ENCODE data around the gene PIP5K1C.

PIP5K1C gene

DNA sequence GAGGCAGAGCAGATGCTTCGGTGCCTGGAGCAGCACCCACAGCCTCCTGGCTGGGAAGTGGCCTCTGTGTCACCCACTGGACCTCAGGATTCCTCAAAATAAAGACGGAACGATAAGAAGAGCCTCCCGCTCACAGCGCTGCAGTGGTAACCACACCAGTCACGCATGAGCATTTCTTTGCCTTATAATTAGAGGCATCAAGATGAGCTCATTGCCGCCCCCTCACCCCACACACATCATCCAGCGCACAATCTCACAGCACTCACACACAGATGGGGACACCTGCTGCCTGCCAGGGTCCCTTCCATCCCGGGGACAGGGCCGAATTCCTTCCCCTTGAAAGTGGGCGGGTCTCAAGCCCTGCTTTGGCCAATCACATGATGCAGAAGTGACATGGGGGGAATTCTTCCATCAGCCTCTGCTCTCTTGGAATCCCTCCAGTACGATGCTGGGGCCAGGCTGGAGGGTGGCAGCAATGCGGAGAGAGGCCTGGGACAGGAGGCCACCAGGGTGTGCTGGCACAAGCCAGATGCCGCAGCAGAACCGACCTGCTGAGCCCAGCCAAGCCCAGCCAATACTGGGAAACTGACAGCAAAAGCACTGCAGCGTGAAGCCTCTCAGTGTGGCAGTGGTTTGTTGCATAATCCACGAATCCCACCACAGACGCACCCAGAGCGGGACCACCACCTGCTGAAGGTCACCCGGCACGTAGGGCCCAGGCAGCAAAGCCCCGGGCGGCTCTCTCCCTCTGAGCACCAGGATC lies 16.0 kb downstream of the PIP5K1C start:
- H3K27ac ChIP-seq (ENCODE audit: insufficient read depth, low read length, poor library complexity, severe bottlenecking): no peak overlapping the region
- DNase-seq: no peak
- peaks cover 4% of the 10 kb centered on the region for H3K36me3 ChIP-seq (ENCODE audit: control insufficient read depth, insufficient read depth, low read length)
- H3K4me1 ChIP-seq (ENCODE audit: control insufficient read depth, insufficient read depth, low read length, poor library complexity, severe bottlenecking): peaks cover 12% of the 10 kb centered on the region
- H3K4me3 ChIP-seq (ENCODE audit: insufficient read depth, low read depth, low read length, poor library complexity, severe bottlenecking): no peak overlapping the region
- H3K27me3 ChIP-seq (replicated peaks; ENCODE audit: control insufficient read depth, insufficient read depth, low read length, poor library complexity, severe bottlenecking): no peaks in the 10 kb centered on the region
- no peaks in the 10 kb centered on the region for H3K9me3 ChIP-seq (ENCODE audit: control insufficient read depth, low read length)

DNA sequence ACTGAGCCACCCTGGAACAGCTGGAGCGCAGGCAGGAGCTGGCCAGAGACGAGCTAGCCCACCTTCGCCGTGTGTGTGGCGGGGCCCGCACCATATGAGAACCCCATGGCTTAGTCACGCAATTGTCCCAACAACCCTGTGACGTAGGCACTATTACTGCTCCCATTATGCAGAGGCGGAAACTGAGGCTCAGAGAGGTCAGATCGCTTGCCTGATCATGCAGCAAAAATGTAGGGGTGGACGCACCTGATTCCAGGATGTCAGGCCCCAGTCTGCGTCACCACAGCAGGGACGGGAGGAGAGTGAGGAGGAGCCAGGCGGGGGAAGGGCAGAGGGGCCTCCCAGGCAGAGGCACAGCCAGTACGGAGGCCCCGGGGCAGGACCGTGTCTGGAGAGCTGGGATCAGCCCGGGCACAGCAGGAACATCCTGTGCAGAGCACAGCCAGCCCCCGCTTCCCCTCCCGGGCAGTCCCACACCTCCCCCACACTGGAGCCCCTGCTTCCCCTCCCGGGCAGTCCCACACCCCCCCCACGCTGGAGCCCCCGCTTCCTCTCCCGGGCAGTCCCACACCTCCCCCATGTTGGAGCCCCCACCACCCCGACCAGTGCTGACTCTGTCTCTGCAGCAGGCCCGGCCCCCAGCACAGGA lies 16.7 kb downstream of the PIP5K1C start:
- H3K36me3 ChIP-seq (ENCODE audit: control insufficient read depth, insufficient read depth, low read length): peaks cover 4% of the 10 kb centered on the region
- no peak overlapping the region for H3K27ac ChIP-seq (ENCODE audit: insufficient read depth, low read length, poor library complexity, severe bottlenecking)
- H3K4me3 ChIP-seq (ENCODE audit: insufficient read depth, low read depth, low read length, poor library complexity, severe bottlenecking): no peak overlapping the region
- DNase-seq: no peak
- no peaks in the 10 kb centered on the region for H3K27me3 ChIP-seq (replicated peaks; ENCODE audit: control insufficient read depth, insufficient read depth, low read length, poor library complexity, severe bottlenecking)
- H3K4me1 ChIP-seq (ENCODE audit: control insufficient read depth, insufficient read depth, low read length, poor library complexity, severe bottlenecking): peaks cover 11% of the 10 kb centered on the region
- H3K9me3 ChIP-seq (ENCODE audit: control insufficient read depth, low read length): no peaks in the 10 kb centered on the region

DNA sequence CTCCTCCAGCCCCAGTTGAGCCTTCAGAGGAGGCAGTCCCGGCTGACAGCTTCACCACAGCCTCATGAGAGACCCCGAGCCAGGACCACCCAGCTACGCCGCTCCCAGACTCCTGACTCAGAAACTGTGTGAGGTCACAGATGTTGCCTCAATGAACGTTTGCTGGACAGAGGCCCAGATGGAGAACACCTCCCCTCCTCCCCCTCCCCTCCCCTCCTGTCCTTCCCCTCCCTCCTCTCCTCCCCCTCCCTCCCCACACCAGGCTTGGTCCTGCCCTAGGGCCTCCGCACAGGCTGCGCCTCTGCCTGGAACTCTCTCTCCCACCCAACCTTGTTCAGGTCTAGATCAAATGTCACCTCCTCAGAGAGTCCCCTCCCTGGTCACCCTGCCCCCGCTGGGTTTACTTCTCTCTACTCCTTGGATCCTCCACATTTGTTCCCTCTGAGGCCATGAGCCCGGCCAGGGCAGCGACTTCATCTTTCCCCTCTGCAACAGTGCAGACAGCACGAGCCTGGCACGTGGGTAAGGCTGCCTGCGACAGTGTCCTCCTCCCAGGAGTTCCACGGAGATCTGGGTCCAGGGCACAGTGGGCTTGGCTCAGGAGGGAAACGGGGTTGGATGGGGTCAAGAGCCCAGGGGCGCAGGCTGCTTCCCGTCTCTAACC lies 17.4 kb downstream of the PIP5K1C start:
- Histone ChIP-seq H3K36me3 (ENCODE audit: control insufficient read depth, insufficient read depth, low read length) (peaks cover 4% of the 10 kb centered on the region), H3K4me1 (ENCODE audit: control insufficient read depth, insufficient read depth, low read length, poor library complexity, severe bottlenecking) (peaks cover 5% of the 10 kb centered on the region), H3K9me3 (ENCODE audit: control insufficient read depth, low read length) (no peaks in the 10 kb centered on the region), H3K27ac (ENCODE audit: insufficient read depth, low read length, poor library complexity, severe bottlenecking) (no peak overlapping the region), H3K27me3 (replicated peaks; ENCODE audit: control insufficient read depth, insufficient read depth, low read length, poor library complexity, severe bottlenecking) (no peaks in the 10 kb centered on the region), H3K4me3 (ENCODE audit: insufficient read depth, low read depth, low read length, poor library complexity, severe bottlenecking) (no peak overlapping the region)
- DNase-seq: no peak

DNA sequence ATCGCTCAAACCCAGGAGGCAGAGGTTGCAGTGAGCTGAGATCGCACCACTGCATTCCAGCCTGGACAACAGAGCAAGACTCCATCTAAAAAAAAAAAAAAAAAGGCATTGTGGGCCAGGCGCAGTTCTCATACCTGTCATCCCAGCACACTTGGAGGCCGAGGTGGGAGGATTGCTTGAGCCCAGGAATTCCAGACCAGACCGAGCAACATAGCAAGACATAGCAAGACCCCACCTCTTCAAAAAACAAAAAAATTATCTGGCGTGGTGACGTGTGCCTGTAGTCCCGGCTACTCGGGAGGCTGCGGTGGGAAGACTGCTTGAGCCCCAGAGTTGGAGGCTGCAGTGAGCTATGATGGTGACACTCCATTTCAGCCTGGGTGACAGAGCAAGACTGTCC lies 18.0 kb downstream of the PIP5K1C start:
- no peak overlapping the region for H3K27ac ChIP-seq (ENCODE audit: insufficient read depth, low read length, poor library complexity, severe bottlenecking)
- no peaks in the 10 kb centered on the region for H3K27me3 ChIP-seq (replicated peaks; ENCODE audit: control insufficient read depth, insufficient read depth, low read length, poor library complexity, severe bottlenecking)
- peaks cover 4% of the 10 kb centered on the region for H3K36me3 ChIP-seq (ENCODE audit: control insufficient read depth, insufficient read depth, low read length)
- DNase-seq: no peak
- H3K9me3 ChIP-seq (ENCODE audit: control insufficient read depth, low read length): no peaks in the 10 kb centered on the region
- no peaks in the 10 kb centered on the region for H3K4me1 ChIP-seq (ENCODE audit: control insufficient read depth, insufficient read depth, low read length, poor library complexity, severe bottlenecking)
- no peak overlapping the region for H3K4me3 ChIP-seq (ENCODE audit: insufficient read depth, low read depth, low read length, poor library complexity, severe bottlenecking)

DNA sequence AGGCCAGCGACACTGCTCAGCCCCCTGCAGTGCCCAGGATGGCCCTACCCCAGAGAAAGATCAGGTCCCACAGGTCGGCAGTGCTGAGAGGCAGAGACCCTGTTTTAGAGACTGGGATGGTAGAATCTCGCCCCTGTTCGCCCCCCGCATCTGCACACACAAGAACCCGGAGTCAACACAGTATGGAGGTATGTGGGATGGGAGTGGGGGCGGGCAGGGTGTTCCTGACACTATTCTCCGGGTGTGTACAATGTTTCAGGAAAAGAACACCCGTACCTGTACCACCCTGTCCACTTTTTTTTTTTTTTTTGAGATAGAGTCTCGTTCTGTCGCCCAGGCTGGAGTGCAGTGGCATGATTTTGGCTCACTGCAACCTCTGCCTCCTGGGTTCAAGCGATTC lies 19.3 kb downstream of the PIP5K1C start:
- no peaks in the 10 kb centered on the region for H3K4me1 ChIP-seq (ENCODE audit: control insufficient read depth, insufficient read depth, low read length, poor library complexity, severe bottlenecking)
- no peaks in the 10 kb centered on the region for H3K27me3 ChIP-seq (replicated peaks; ENCODE audit: control insufficient read depth, insufficient read depth, low read length, poor library complexity, severe bottlenecking)
- H3K9me3 ChIP-seq (ENCODE audit: control insufficient read depth, low read length): no peaks in the 10 kb centered on the region
- no peak overlapping the region for H3K27ac ChIP-seq (ENCODE audit: insufficient read depth, low read length, poor library complexity, severe bottlenecking)
- peaks cover 4% of the 10 kb centered on the region for H3K36me3 ChIP-seq (ENCODE audit: control insufficient read depth, insufficient read depth, low read length)
- DNase-seq: no peak
- H3K4me3 ChIP-seq (ENCODE audit: insufficient read depth, low read depth, low read length, poor library complexity, severe bottlenecking): no peak overlapping the region

DNA sequence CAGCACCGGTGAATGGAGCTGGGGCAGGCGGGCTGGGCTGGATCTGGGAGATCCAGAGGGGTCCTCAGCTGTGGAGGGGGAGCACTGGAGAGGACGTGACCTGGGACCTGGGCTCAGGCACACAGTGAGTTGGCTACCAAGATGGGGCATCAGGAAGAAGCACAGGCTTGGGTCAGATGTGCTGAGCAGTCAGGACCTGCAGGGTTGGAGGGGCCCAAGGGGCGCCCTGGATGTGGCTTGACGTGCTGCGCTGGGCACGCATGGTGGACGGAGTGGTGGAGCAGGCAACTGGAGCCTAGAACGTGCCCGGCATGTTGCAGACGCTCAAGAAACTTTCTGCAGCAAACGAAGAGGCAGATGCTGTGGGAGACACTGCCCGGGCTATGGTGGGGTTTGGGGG lies 20.7 kb downstream of the PIP5K1C start:
- Histone ChIP-seq H3K4me1 (ENCODE audit: control insufficient read depth, insufficient read depth, low read length, poor library complexity, severe bottlenecking) (no peaks in the 10 kb centered on the region), H3K36me3 (ENCODE audit: control insufficient read depth, insufficient read depth, low read length) (peaks cover 4% of the 10 kb centered on the region), H3K4me3 (ENCODE audit: insufficient read depth, low read depth, low read length, poor library complexity, severe bottlenecking) (no peak overlapping the region), H3K27ac (ENCODE audit: insufficient read depth, low read length, poor library complexity, severe bottlenecking) (no peak overlapping the region), H3K27me3 (replicated peaks; ENCODE audit: control insufficient read depth, insufficient read depth, low read length, poor library complexity, severe bottlenecking) (no peaks in the 10 kb centered on the region), H3K9me3 (ENCODE audit: control insufficient read depth, low read length) (no peaks in the 10 kb centered on the region)
- no peak for DNase-seq

DNA sequence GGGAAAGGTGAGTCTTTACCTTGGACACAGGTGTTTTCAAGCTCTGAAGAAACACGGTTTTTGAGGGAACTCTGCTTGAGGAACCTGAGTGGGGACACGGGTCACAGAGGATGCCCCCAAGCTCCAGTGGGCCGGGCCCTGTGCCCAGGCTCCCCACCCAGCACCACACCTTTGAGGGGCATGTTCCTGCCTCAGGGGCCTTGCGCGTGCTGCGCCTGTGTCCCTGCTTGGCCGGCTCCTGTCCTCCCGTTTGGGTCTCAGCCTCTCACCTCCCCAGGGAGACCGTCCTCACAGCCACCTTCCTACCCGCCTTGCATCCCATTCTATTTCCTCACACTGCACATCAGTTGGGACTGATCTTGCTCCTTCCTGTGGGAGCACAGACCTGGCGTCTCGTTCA lies 21.1 kb downstream of the PIP5K1C start:
- no peaks in the 10 kb centered on the region for H3K36me3 ChIP-seq (ENCODE audit: control insufficient read depth, insufficient read depth, low read length)
- H3K9me3 ChIP-seq (ENCODE audit: control insufficient read depth, low read length): no peaks in the 10 kb centered on the region
- no peak for DNase-seq
- no peaks in the 10 kb centered on the region for H3K4me1 ChIP-seq (ENCODE audit: control insufficient read depth, insufficient read depth, low read length, poor library complexity, severe bottlenecking)
- H3K27me3 ChIP-seq (replicated peaks; ENCODE audit: control insufficient read depth, insufficient read depth, low read length, poor library complexity, severe bottlenecking): no peaks in the 10 kb centered on the region
- H3K4me3 ChIP-seq (ENCODE audit: insufficient read depth, low read depth, low read length, poor library complexity, severe bottlenecking): no peak overlapping the region
- no peak overlapping the region for H3K27ac ChIP-seq (ENCODE audit: insufficient read depth, low read length, poor library complexity, severe bottlenecking)

DNA sequence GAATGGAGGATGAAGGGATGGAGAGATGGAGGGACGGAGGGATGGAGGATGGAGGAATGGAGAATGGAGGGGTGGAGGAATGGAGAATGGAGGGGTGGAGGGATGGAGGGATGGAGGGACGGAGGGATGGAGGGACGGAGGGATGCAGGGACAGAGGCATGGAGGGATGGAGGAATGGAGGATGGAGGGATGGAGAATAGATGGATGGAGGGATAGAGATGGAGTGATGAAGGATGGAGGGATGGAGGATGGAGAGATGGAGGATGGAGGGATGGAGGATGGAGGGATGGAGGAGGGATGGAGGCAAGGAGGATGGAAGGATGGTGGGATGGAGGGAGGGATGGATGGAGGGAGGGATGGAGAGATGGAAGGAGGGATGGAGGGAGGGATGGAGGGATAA lies 22.1 kb downstream of the PIP5K1C start:
- DNase-seq: no peak
- no peak overlapping the region for H3K27ac ChIP-seq (ENCODE audit: insufficient read depth, low read length, poor library complexity, severe bottlenecking)
- no peaks in the 10 kb centered on the region for H3K36me3 ChIP-seq (ENCODE audit: control insufficient read depth, insufficient read depth, low read length)
- H3K4me1 ChIP-seq (ENCODE audit: control insufficient read depth, insufficient read depth, low read length, poor library complexity, severe bottlenecking): no peaks in the 10 kb centered on the region
- no peak overlapping the region for H3K4me3 ChIP-seq (ENCODE audit: insufficient read depth, low read depth, low read length, poor library complexity, severe bottlenecking)
- no peaks in the 10 kb centered on the region for H3K27me3 ChIP-seq (replicated peaks; ENCODE audit: control insufficient read depth, insufficient read depth, low read length, poor library complexity, severe bottlenecking)
- no peaks in the 10 kb centered on the region for H3K9me3 ChIP-seq (ENCODE audit: control insufficient read depth, low read length)

DNA sequence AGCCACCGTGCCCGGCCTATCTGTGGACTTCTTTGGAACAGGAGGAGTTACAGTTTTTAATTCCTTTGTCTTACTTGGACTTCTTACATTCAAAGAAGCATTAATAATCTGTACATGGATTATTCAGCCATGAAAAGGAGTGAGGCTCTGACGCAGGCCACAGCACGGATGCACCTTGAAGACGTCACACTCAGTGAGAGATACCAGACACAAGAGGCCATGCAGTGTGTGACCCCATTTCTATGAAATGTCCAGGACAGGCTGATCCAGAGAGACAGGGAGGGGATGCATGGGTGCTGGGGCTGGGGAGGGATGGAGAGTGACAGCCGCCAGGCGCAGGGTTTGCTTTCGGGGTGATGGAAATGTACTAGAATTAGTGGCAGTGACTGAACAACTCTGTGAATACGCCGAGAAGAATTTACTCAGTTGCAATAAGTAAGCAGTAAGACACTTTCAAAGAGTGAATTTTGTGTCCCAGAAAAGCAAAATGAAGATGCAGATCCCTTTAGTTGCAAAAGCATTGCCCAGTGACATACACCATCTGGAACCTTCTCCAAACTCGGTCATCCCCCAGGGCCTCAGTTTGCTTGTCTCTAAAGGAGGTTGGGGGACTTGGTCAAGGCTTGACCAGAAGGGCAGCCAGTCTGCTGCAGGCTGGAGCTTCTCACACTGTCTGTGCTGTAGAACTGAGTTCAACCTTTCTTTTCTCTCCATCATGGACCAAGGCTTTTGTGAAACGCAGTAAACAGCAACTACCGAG lies 25.3 kb downstream of the PIP5K1C start:
- Histone ChIP-seq H3K36me3 (ENCODE audit: control insufficient read depth, insufficient read depth, low read length) (no peaks in the 10 kb centered on the region), H3K9me3 (ENCODE audit: control insufficient read depth, low read length) (no peaks in the 10 kb centered on the region), H3K27ac (ENCODE audit: insufficient read depth, low read length, poor library complexity, severe bottlenecking) (no peak overlapping the region), H3K27me3 (replicated peaks; ENCODE audit: control insufficient read depth, insufficient read depth, low read length, poor library complexity, severe bottlenecking) (no peaks in the 10 kb centered on the region), H3K4me3 (ENCODE audit: insufficient read depth, low read depth, low read length, poor library complexity, severe bottlenecking) (no peak overlapping the region), H3K4me1 (ENCODE audit: control insufficient read depth, insufficient read depth, low read length, poor library complexity, severe bottlenecking) (peaks cover 11% of the 10 kb centered on the region)
- DNase-seq: no peak
